ENCODE measurements around the gene CCDC188.

GRCh38 chr22:20156611-20157429 lies 6.0 kb upstream of the CCDC188 start:
- TF ChIP-seq, protein P1, sequence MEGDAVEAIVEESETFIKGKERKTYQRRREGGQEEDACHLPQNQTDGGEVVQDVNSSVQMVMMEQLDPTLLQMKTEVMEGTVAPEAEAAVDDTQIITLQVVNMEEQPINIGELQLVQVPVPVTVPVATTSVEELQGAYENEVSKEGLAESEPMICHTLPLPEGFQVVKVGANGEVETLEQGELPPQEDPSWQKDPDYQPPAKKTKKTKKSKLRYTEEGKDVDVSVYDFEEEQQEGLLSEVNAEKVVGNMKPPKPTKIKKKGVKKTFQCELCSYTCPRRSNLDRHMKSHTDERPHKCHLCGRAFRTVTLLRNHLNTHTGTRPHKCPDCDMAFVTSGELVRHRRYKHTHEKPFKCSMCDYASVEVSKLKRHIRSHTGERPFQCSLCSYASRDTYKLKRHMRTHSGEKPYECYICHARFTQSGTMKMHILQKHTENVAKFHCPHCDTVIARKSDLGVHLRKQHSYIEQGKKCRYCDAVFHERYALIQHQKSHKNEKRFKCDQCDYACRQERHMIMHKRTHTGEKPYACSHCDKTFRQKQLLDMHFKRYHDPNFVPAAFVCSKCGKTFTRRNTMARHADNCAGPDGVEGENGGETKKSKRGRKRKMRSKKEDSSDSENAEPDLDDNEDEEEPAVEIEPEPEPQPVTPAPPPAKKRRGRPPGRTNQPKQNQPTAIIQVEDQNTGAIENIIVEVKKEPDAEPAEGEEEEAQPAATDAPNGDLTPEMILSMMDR (conservative IDR thresholded peaks at IDR 0.05; ENCODE audit: low read depth, low read length) = peak; percentile 96
- TF ChIP-seq, protein P2, sequence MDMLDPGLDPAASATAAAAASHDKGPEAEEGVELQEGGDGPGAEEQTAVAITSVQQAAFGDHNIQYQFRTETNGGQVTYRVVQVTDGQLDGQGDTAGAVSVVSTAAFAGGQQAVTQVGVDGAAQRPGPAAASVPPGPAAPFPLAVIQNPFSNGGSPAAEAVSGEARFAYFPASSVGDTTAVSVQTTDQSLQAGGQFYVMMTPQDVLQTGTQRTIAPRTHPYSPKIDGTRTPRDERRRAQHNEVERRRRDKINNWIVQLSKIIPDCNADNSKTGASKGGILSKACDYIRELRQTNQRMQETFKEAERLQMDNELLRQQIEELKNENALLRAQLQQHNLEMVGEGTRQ (IDR thresholded peaks at IDR 0.05; ENCODE audit: low read depth, low read length) = no peak
- no peak for TF ChIP-seq RFX5 (IDR thresholded peaks at IDR 0.05; ENCODE audit: low read depth, low read length)
- no peak for TF ChIP-seq ELK1 (IDR thresholded peaks at IDR 0.05; ENCODE audit: borderline replicate concordance, low read depth, low read length)
